Spleen (tissue), 11 donors: ENCODE results near the gene TMEM86B. TPM values are rescaled to one million over a fixed set of nuclear protein-coding genes. Genes with fewer than 3 reads are reported as not detected.

Experiments
- DNase-seq: peaks from one replicate; pipeline ENCODE4 v3.0.0-alpha.2; 2020
- H3K27ac ChIP-seq, 8 donors: fragments of 200-600 bp; sonication (generic) in 7 of 8; 1 replicate in 4 of 8; 2 replicates in 4 of 8; pipeline versions ENCODE4 v1.5.0 to v1.8.0; 2016 to 2021; ENCODE audit warnings: inconsistent platforms in 4 of 8, mild to moderate bottlenecking in 4 of 8, moderate library complexity in 1 of 8
- H3K27me3 ChIP-seq, 7 donors: fragments of 200-600 bp; sonication (generic) in 6 of 7; replicated peaks in 1 of 7; 1 replicate in 4 of 7; 2 replicates in 3 of 7; pipeline versions ENCODE4 v1.5.0 to v1.8.0; 2016 to 2021; ENCODE audit warnings: inconsistent platforms in 3 of 7, mild to moderate bottlenecking in 1 of 7
- H3K36me3 ChIP-seq, 6 donors: fragments of 200-600 bp; sonication (generic) in 5 of 6; 1 replicate in 4 of 6; 2 replicates in 2 of 6; pipeline versions ENCODE4 v1.5.0 to v1.8.0; 2016 to 2021; ENCODE audit warnings: inconsistent platforms in 2 of 6
- H3K4me1 ChIP-seq, 6 donors: fragments of 200-600 bp; sonication (generic) in 5 of 6; 1 replicate in 3 of 6; 2 replicates in 3 of 6; pipeline versions ENCODE4 v1.5.0 to v1.8.0; 2016 to 2021; ENCODE audit warnings: inconsistent platforms in 3 of 6
- H3K4me3 ChIP-seq, 8 donors: fragments of 200-600 bp; sonication (generic) in 7 of 8; 1 replicate in 4 of 8; 2 replicates in 4 of 8; pipeline versions ENCODE4 v1.5.0 to v1.8.0; 2016 to 2021; ENCODE audit warnings: inconsistent platforms in 4 of 8, mild to moderate bottlenecking in 4 of 8, moderate library complexity in 2 of 8
- H3K9me3 ChIP-seq, 8 donors: fragments of 200-600 bp; sonication (generic) in 7 of 8; 1 replicate in 4 of 8; 2 replicates in 4 of 8; pipeline versions ENCODE4 v1.5.0 to v1.8.0; 2016 to 2021; ENCODE audit warnings: inconsistent platforms in 4 of 8
- CTCF ChIP-seq, 11 experiments: fragments of 200-600 bp in 7 of 11; fragments of 450-650 bp in 4 of 11; sonication (generic) in 4 of 11; IDR thresholded peaks in 8 of 11; conservative IDR thresholded peaks in 3 of 11; 1 replicate in 7 of 11; 2 replicates in 4 of 11; pipeline versions ENCODE4 v1.4.0 to v1.8.0; 2016 to 2021; ENCODE audit warnings: antibody characterized with exemption in 11 of 11, inconsistent platforms in 4 of 11, mild to moderate bottlenecking in 1 of 11
- POLR2A ChIP-seq, 3 donors: fragments of 450-650 bp; IDR thresholded peaks; one replicate each; pipeline ENCODE4 v1.5.1; 2017; ENCODE audit warnings: antibody characterized with exemption in 3 of 3, mild to moderate bottlenecking in 1 of 3
- POLR2AphosphoS5 ChIP-seq, 3 donors: sonication (generic); formaldehyde crosslinking; IDR thresholded peaks; one replicate each; pipeline ENCODE4 v1.5.1; 2017; ENCODE audit warnings: antibody characterized with exemption in 3 of 3
- WGBS, 5 donors: extraction: QIAGEN DNeasy Blood & Tissue Kit in 3 of 5; methylation state at CpG; one replicate each; pipeline versions ENCODE4 v1.1.5 to v1.1.7; 2013 to 2018; 5-methylcytosine and 5-hydroxymethylcytosine counted together
- intact Hi-C: fragments of 100-400 bp; cut with DNase I; formaldehyde crosslinking; loops from one replicate; pipeline ENCODE4 v1.15.0; 2023; ENCODE audit warnings: low total_unique reads
- polyA plus RNA-seq, 3 donors: library from polyadenylated mRNA; stranded (reverse); fragments of 200-250 nt; gene quantifications; one replicate each; pipeline ENCODE4 v1.2.1, GENCODE V29; 2013
- total RNA-seq, 7 donors: library from RNA; depleted of rRNA in 3 of 7; stranded (reverse); fragments of >200 nt in 3 of 7; fragmentation: NEBNext Ultra II Directional in 4 of 7; extraction: Animal tissue kit (Norgen Biotek cat#: 25700) in 4 of 7; gene quantifications; one replicate each; pipeline versions ENCODE4 v1.1.0 to v1.2.1, GENCODE V29; 2016 to 2021
- donor health status: healthy with polysubstance abuse.
- donor health status: DM: no; HTN: no; CAD: no; lungs with moderate emphysema.
- donor health status: DM: no; HTN: no; CAD: no.
- donor health status: Bipolar disorder and iron deficiency.
- donor health status: healthy.
- donor health status: DM: no; HTN: no; CAD: no.
- donor health status: DM: yes; HTN: yes; CAD: no.

TMEM86B gene
- total and polyA plus RNA-seq, 10 donors, result 7.5 to 31.5 (median 10.5) TPM

- no peak for TF ChIP-seq POLR2AphosphoS5 (IDR thresholded peaks at IDR 0.05)
- no peak for TF ChIP-seq POLR2A (IDR thresholded peaks at IDR 0.05)
- no peak for TF ChIP-seq CTCF (IDR thresholded peaks at IDR 0.05 in 8 of 11, conservative IDR thresholded peaks at IDR 0.05 in 3 of 11)
- intact Hi-C loops, result no loop called here
- Histone ChIP-seq H3K4me3 (no peak overlapping the region), H3K4me1 (no peaks in the 10 kb centered on the region), H3K36me3 (peaks cover 0 to 36% (median 3%) of the 10 kb centered on the region in 6 donors), H3K27me3 (no peaks in the 10 kb centered on the region), H3K9me3 (peaks cover 0 to 5% (median 0%) of the 10 kb centered on the region in 8 donors), H3K27ac (no peak overlapping the region)
- WGBS, 5 donors, result 91 to 99% (median 96%) methylated on average over 11 to 12 of the region's 12 CpGs
- DNase-seq, result no peak
Observed at GRCh38 chr19:55265723-55266386, 37.3 kb upstream of the TMEM86B start.

DNA sequence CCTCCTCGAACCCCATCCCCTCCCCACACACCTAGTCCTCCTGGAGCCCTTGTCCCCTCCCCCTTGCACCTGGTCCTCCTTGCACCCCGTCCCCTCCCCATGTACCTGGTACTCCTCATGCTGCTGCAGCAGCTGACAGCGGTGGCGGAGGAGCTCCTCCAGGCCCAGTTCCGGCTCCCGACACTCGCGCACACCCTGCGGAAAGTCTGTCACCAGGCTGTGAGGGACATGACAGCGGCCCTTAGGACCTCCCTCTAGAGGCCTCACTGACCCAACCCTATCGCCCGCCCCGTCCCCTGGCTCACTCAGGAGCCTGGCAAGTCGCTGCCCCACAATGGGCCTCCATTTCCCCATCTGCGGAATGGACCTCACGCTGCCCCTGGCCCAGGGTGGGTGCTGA is 36.6 kb upstream of the TMEM86B start:
- no peak for TF ChIP-seq POLR2AphosphoS5 (IDR thresholded peaks at IDR 0.05)
- no peak for TF ChIP-seq POLR2A (IDR thresholded peaks at IDR 0.05)
- no peak for TF ChIP-seq CTCF (IDR thresholded peaks at IDR 0.05 in 8 of 11, conservative IDR thresholded peaks at IDR 0.05 in 3 of 11)
- Histone ChIP-seq H3K4me3 (no peak overlapping the region), H3K27ac (no peak overlapping the region), H3K36me3 (peaks cover 0 to 30% (median 1%) of the 10 kb centered on the region in 6 donors), H3K9me3 (peaks cover 0 to 5% (median 0%) of the 10 kb centered on the region in 8 donors), H3K27me3 (no peaks in the 10 kb centered on the region), H3K4me1 (peaks cover under 1 to 6% (median 2%) of the 10 kb centered on the region in 6 donors)
- intact Hi-C loops, result no loop called here
- DNase-seq, result peak; percentile 64
- WGBS, 5 donors, result 91 to 96% (median 94%) methylated on average over 10 to 16 of the region's 16 CpGs

GRCh38 chr19:55264531-55264930 is 36.0 kb upstream of the TMEM86B start:
- Histone ChIP-seq H3K4me1 (peaks cover 7 to 12% (median 8%) of the 10 kb centered on the region in 6 donors), H3K4me3 (no peak overlapping the region), H3K9me3 (peaks cover 0 to 5% (median 0%) of the 10 kb centered on the region in 8 donors), H3K36me3 (peaks cover 0 to 24% (median 0%) of the 10 kb centered on the region in 6 donors), H3K27me3 (no peaks in the 10 kb centered on the region), H3K27ac (no peak overlapping the region)
- DNase-seq, result no peak
- 92 to 95% (median 94%) methylated on average over 5 of the region's 5 CpGs for WGBS, 5 donors
- TF ChIP-seq POLR2AphosphoS5 (IDR thresholded peaks at IDR 0.05), result no peak
- TF ChIP-seq POLR2A (IDR thresholded peaks at IDR 0.05), result no peak
- no peak for TF ChIP-seq CTCF (IDR thresholded peaks at IDR 0.05 in 8 of 11, conservative IDR thresholded peaks at IDR 0.05 in 3 of 11)
- intact Hi-C loops, result no loop called here

- no peak for DNase-seq
- Histone ChIP-seq H3K27me3 (no peaks in the 10 kb centered on the region), H3K9me3 (peaks cover 0 to 5% (median 0%) of the 10 kb centered on the region in 8 donors), H3K4me3 (no peak overlapping the region), H3K27ac (no peak overlapping the region), H3K36me3 (peaks cover 0 to 11% (median 0%) of the 10 kb centered on the region in 6 donors), H3K4me1 (peaks cover 8 to 23% (median 17%) of the 10 kb centered on the region in 6 donors)
- TF ChIP-seq CTCF (IDR thresholded peaks at IDR 0.05 in 8 of 11, conservative IDR thresholded peaks at IDR 0.05 in 3 of 11), result no peak
- no peak for TF ChIP-seq POLR2AphosphoS5 (IDR thresholded peaks at IDR 0.05)
- no peak for TF ChIP-seq POLR2A (IDR thresholded peaks at IDR 0.05)
- intact Hi-C loops, result no loop called here
- WGBS, 5 donors, result 93 to 97% (median 95%) methylated on average over 9 of the region's 9 CpGs
Observed at GRCh38 chr19:55262359-55262758, 33.8 kb upstream of the TMEM86B start.
